ENCODE results near the gene GTF3C1.
A peak's percentile ranks its signal among the peaks of the same experiment; 100 is the strongest.

The GTF3C1 gene

GRCh38 chr16:27431773-27432532 is 117.8 kb downstream of the GTF3C1 start:
- DNase-seq (ENCODE audit: insufficient read length, low spot score) (no peak), FAIRE-seq (no peak)

GRCh38 chr16:27430923-27431484 is 118.7 kb downstream of the GTF3C1 start:
- FAIRE-seq (no peak), DNase-seq (ENCODE audit: insufficient read length, low spot score) (no peak)

GRCh38 chr16:27430512-27430911 is 119.2 kb downstream of the GTF3C1 start:
- FAIRE-seq (no peak), DNase-seq (ENCODE audit: insufficient read length, low spot score) (no peak)

GRCh38 chr16:27429981-27430441 is 119.7 kb downstream of the GTF3C1 start:
- DNase-seq (ENCODE audit: insufficient read length, low spot score) = no peak
- no peak for FAIRE-seq

GRCh38 chr16:27429330-27429871 is 120.3 kb downstream of the GTF3C1 start:
- DNase-seq (ENCODE audit: insufficient read length, low spot score) (no peak), FAIRE-seq (no peak)

GRCh38 chr16:27428026-27428785 is 121.5 kb downstream of the GTF3C1 start:
- no peak for DNase-seq (ENCODE audit: insufficient read length, low spot score)
- no peak for FAIRE-seq

- no peak for FAIRE-seq
- no peak for DNase-seq (ENCODE audit: insufficient read length, low spot score)
These were observed 122.2 kb downstream of the GTF3C1 start for GRCh38 chr16:27427538-27427937.

- DNase-seq (ENCODE audit: insufficient read length, low spot score) = peak; percentile 69
- FAIRE-seq = no peak
These were observed 123.0 kb downstream of the GTF3C1 start for GRCh38 chr16:27426423-27427408.

GRCh38 chr16:27425961-27426360 is 123.8 kb downstream of the GTF3C1 start:
- no peak for DNase-seq (ENCODE audit: insufficient read length, low spot score)
- no peak for FAIRE-seq

- no peak for DNase-seq (ENCODE audit: insufficient read length, low spot score)
- no peak for FAIRE-seq
These were observed 124.8 kb downstream of the GTF3C1 start for GRCh38 chr16:27424772-27425498.

- no peak for FAIRE-seq
- DNase-seq (ENCODE audit: insufficient read length, low spot score) = no peak
These were observed 127.6 kb downstream of the GTF3C1 start for GRCh38 chr16:27421961-27422740.

- DNase-seq (ENCODE audit: insufficient read length, low spot score) (no peak), FAIRE-seq (no peak)
These were observed 132.6 kb downstream of the GTF3C1 start for GRCh38 chr16:27417047-27417671.

GRCh38 chr16:27414788-27415431 is 134.8 kb downstream of the GTF3C1 start:
- FAIRE-seq = no peak
- DNase-seq (ENCODE audit: insufficient read length, low spot score) = no peak

GRCh38 chr16:27413956-27414355 is 135.8 kb downstream of the GTF3C1 start:
- DNase-seq (ENCODE audit: insufficient read length, low spot score) (no peak), FAIRE-seq (no peak)

- FAIRE-seq (no peak), DNase-seq (ENCODE audit: insufficient read length, low spot score) (no peak)
These were observed 139.0 kb downstream of the GTF3C1 start for GRCh38 chr16:27410761-27411160.
